HepG2 (cell line): ENCODE measurements around the gene TTBK1. TPM values are rescaled to one million over a fixed set of nuclear protein-coding genes. Genes with fewer than 3 reads are reported as not detected.

Source experiments
- CTCF ChIP-seq: sonication (generic); formaldehyde crosslinking; IDR thresholded peaks from 2 replicates; pipeline ENCODE4 v1.5.0; 2020; ENCODE audit warnings: mild to moderate bottlenecking, missing genetic modification reagents, moderate library complexity
- DNMT3B ChIP-seq: conservative IDR thresholded peaks from 2 replicates; pipeline ENCODE4 v1.6.1; 2016; ENCODE audit warnings: missing biosample characterization, control low read depth
- PBX2 ChIP-seq: IDR thresholded peaks from 2 replicates; pipeline ENCODE4 v1.6.1; 2016; ENCODE audit warnings: control low read depth
- POGZ ChIP-seq: sonication (generic); formaldehyde crosslinking; IDR thresholded peaks from 2 replicates; pipeline ENCODE4 v1.4.0; 2020; ENCODE audit warnings: mild to moderate bottlenecking, missing genetic modification reagents
- POLR2G ChIP-seq: fragments of 200-400 bp; formaldehyde crosslinking; IDR thresholded peaks from 2 replicates; pipeline ENCODE4 v1.6.1; 2018; ENCODE audit warnings: mild to moderate bottlenecking, low read depth, low read length, moderate library complexity
- RNF219 ChIP-seq: sonication (generic); formaldehyde crosslinking; IDR thresholded peaks from 2 replicates; pipeline ENCODE4 v1.5.0; 2020; ENCODE audit warnings: mild to moderate bottlenecking, missing genetic modification reagents
- ZNF317 ChIP-seq: sonication (generic); formaldehyde crosslinking; IDR thresholded peaks from 2 replicates; pipeline ENCODE4 v1.5.0; 2020; ENCODE audit warnings: mild to moderate bottlenecking, missing genetic modification reagents
- ZNF660 ChIP-seq: sonication (generic); formaldehyde crosslinking; IDR thresholded peaks from 2 replicates; pipeline ENCODE4 v1.5.1; 2020; ENCODE audit warnings: mild to moderate bottlenecking, low read depth, missing genetic modification reagents, borderline replicate concordance
- ZNF674 ChIP-seq: sonication (generic); formaldehyde crosslinking; IDR thresholded peaks from 2 replicates; pipeline ENCODE4 v1.5.0; 2020; ENCODE audit warnings: low read depth, mild to moderate bottlenecking, missing genetic modification reagents
- ZNF850 ChIP-seq: sonication (generic); formaldehyde crosslinking; conservative IDR thresholded peaks from 2 replicates; pipeline ENCODE4 v1.9.0; 2021; ENCODE audit warnings: mild to moderate bottlenecking, missing genetic modification reagents
- ZSCAN25 ChIP-seq: sonication (generic); formaldehyde crosslinking; IDR thresholded peaks from 2 replicates; pipeline ENCODE4 v1.8.0; 2022; ENCODE audit warnings: mild to moderate bottlenecking, missing genetic modification reagents
- ZSCAN31 ChIP-seq: sonication (generic); formaldehyde crosslinking; IDR thresholded peaks from 2 replicates; pipeline ENCODE4 v1.5.0; 2020; ENCODE audit warnings: low read depth, mild to moderate bottlenecking, missing genetic modification reagents
- polyA plus RNA-seq, 8 experiments: library from polyadenylated mRNA; depleted of rRNA in 3 of 8; stranded (reverse) in 7 of 8; unstranded in 1 of 8; fragments of >200 nt; fragmentation: Illumina TruSeq in 4 of 8; extraction: Trizol in 4 of 8; gene quantifications; 2 replicates each; pipeline versions ENCODE4 v1.2.1 to v1.2.3, GENCODE V29; 2011 to 2016; ENCODE audit warnings: low read depth in 4 of 8, missing spikeins in 1 of 8, mixed read lengths in 1 of 8; ENCODE audit not compliant: insufficient read depth in 1 of 8
- total RNA-seq, 5 experiments: library from RNA; depleted of rRNA; stranded (reverse); fragments of >200 nt; fragmentation: Illumina TruSeq; extraction: Trizol; gene quantifications; 2 replicates each; pipeline ENCODE4 v1.2.3, GENCODE V29; 2016; ENCODE audit warnings: low read depth in 1 of 5
- TF ChIP-seq, protein P1 (sequence below): sonication (generic); formaldehyde crosslinking; IDR thresholded peaks from 2 replicates; pipeline ENCODE4 v1.4.0; 2020; ENCODE audit warnings: mild to moderate bottlenecking, missing genetic modification reagents
- TF ChIP-seq, protein P2 (sequence below): sonication (generic); formaldehyde crosslinking; IDR thresholded peaks from 2 replicates; pipeline ENCODE4 v1.9.0; 2021; ENCODE audit warnings: missing genetic modification reagents, borderline replicate concordance

Gene TTBK1
- total and polyA plus RNA-seq, 2 of the 13 experiments (the other 11 are each of a cell fraction or from before 2014, with no cell fraction given), result 0.24 to 0.33 TPM

- TF ChIP-seq RNF219 (CRISPR knock-in tag), result no peak
- TF ChIP-seq, protein P1, sequence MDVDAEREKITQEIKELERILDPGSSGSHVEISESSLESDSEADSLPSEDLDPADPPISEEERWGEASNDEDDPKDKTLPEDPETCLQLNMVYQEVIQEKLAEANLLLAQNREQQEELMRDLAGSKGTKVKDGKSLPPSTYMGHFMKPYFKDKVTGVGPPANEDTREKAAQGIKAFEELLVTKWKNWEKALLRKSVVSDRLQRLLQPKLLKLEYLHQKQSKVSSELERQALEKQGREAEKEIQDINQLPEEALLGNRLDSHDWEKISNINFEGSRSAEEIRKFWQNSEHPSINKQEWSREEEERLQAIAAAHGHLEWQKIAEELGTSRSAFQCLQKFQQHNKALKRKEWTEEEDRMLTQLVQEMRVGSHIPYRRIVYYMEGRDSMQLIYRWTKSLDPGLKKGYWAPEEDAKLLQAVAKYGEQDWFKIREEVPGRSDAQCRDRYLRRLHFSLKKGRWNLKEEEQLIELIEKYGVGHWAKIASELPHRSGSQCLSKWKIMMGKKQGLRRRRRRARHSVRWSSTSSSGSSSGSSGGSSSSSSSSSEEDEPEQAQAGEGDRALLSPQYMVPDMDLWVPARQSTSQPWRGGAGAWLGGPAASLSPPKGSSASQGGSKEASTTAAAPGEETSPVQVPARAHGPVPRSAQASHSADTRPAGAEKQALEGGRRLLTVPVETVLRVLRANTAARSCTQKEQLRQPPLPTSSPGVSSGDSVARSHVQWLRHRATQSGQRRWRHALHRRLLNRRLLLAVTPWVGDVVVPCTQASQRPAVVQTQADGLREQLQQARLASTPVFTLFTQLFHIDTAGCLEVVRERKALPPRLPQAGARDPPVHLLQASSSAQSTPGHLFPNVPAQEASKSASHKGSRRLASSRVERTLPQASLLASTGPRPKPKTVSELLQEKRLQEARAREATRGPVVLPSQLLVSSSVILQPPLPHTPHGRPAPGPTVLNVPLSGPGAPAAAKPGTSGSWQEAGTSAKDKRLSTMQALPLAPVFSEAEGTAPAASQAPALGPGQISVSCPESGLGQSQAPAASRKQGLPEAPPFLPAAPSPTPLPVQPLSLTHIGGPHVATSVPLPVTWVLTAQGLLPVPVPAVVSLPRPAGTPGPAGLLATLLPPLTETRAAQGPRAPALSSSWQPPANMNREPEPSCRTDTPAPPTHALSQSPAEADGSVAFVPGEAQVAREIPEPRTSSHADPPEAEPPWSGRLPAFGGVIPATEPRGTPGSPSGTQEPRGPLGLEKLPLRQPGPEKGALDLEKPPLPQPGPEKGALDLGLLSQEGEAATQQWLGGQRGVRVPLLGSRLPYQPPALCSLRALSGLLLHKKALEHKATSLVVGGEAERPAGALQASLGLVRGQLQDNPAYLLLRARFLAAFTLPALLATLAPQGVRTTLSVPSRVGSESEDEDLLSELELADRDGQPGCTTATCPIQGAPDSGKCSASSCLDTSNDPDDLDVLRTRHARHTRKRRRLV (CRISPR knock-in tag), result no peak
- TF ChIP-seq POGZ (CRISPR knock-in tag), result 0 out of 2 replicates have a peak, but pooled peaks have one; percentile 3
- TF ChIP-seq PBX2 (CRISPR knock-in tag), result no peak
- TF ChIP-seq POLR2G, result no peak
- 0 out of 2 replicates have a peak, but pooled peaks have one; percentile 19 for TF ChIP-seq ZSCAN31
- no peak for TF ChIP-seq ZNF850 (CRISPR knock-in tag)
- TF ChIP-seq ZNF674 (CRISPR knock-in tag), result 0 out of 2 replicates have a peak, but pooled peaks have one; percentile 15
- TF ChIP-seq DNMT3B, result no peak
- TF ChIP-seq ZNF660 (CRISPR knock-in tag), result no peak
- TF ChIP-seq CTCF, result peak; percentile 100
- TF ChIP-seq, protein P2, sequence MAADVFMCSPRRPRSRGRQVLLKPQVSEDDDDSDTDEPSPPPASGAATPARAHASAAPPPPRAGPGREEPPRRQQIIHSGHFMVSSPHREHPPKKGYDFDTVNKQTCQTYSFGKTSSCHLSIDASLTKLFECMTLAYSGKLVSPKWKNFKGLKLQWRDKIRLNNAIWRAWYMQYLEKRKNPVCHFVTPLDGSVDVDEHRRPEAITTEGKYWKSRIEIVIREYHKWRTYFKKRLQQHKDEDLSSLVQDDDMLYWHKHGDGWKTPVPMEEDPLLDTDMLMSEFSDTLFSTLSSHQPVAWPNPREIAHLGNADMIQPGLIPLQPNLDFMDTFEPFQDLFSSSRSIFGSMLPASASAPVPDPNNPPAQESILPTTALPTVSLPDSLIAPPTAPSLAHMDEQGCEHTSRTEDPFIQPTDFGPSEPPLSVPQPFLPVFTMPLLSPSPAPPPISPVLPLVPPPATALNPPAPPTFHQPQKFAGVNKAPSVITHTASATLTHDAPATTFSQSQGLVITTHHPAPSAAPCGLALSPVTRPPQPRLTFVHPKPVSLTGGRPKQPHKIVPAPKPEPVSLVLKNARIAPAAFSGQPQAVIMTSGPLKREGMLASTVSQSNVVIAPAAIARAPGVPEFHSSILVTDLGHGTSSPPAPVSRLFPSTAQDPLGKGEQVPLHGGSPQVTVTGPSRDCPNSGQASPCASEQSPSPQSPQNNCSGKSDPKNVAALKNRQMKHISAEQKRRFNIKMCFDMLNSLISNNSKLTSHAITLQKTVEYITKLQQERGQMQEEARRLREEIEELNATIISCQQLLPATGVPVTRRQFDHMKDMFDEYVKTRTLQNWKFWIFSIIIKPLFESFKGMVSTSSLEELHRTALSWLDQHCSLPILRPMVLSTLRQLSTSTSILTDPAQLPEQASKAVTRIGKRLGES (CRISPR knock-in tag), result no peak
- no peak for TF ChIP-seq ZNF317 (CRISPR knock-in tag)
- TF ChIP-seq ZSCAN25 (CRISPR knock-in tag), result peak; percentile 78
These were observed 20.3 kb downstream of the TTBK1 start (continued) for GRCh38 chr6:43263314-43264178.
